Activated T-helper 1 cell treated with Interleukin-2 at 50 U/mL for 16 hours (primary cell): ENCODE results near the gene RERE.
"Not testable (repeated sequence)": the region's sequence is repeated elsewhere in the genome, so short reads cannot be mapped to it uniquely, and the experiment has no call there.

Experiments used
- DNase-seq: peaks from one replicate; pipeline ENCODE4 v3.0.0-alpha.2; 2020; ENCODE audit warnings: low read depth

RERE gene

GRCh38 chr1:8797216-8797615 is 20.2 kb downstream of the RERE start:
- no peak for DNase-seq

DNA sequence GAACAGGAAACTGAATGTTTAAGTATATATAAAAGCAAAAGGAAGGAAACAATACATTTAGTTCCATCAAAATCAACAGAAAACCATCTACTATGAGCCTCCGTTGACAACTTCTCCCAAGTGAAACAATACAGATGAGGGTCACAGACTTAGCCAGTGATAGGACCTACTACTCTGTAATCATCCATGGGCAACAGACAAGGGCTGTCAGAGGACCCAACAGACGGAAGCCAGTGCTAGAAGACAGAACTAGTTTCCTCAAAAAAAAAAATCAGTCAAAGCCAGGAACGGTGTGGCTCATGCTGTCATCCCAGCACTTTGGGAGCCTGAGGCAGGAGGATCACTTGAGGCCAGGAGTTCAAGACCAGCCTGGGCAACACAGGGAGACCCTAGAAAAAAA is 20.6 kb downstream of the RERE start:
- DNase-seq, result no peak

DNA sequence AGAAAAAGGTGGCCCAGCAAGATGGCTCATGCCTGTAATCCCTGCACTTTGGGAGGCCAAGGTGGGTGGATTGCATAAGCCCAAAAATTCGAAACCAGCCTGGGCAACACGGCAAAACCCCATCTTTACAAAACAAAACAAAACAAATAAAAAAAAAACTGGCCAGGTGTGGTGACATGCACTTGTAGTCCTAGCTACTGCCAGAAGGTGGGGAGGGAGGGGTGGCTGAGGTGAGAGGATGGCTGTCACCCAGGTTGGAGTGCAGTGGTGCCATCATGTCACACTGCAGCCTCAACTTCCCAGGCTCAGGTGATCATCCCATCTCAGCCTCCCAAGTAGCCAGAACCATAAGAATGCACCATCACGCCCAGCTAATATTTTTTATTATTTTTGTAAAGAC is 22.8 kb downstream of the RERE start:
- DNase-seq, result no peak

GRCh38 chr1:8791819-8792218 is 25.6 kb downstream of the RERE start:
- no peak for DNase-seq

- no peak for DNase-seq
Measured at GRCh38 chr1:8790987-8791386, 26.5 kb downstream of the RERE start.

GRCh38 chr1:8790478-8790877 is 27.0 kb downstream of the RERE start:
- DNase-seq, result no peak

GRCh38 chr1:8789314-8790214 is 27.9 kb downstream of the RERE start:
- no peak for DNase-seq

DNA sequence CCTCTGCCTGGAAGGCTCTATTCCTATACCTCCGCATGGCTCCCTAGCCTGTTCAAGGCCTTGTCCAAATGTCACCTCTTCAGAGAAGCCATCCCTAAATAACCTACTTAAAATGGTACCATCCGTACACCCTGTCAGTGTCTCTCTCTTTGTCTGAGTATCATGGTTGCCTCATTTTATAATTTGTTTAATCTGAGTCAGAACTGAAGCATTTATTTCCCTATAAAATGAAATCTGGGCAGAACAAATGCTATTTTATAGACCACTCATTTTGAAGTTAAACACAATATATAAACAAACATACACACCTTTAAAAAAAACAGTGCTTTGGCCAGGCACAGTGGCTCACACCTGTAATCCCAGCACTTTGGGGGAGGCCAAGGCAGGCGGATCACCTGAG is 30.2 kb downstream of the RERE start:
- no peak for DNase-seq

GRCh38 chr1:8786204-8786603 is 31.2 kb downstream of the RERE start:
- DNase-seq, result not testable (repeated sequence)

- DNase-seq, result no peak
Measured at GRCh38 chr1:8782955-8783354, 34.5 kb downstream of the RERE start.

GRCh38 chr1:8782001-8782620 is 35.3 kb downstream of the RERE start:
- DNase-seq, result no peak

- DNase-seq, result no peak
Measured at GRCh38 chr1:8780405-8780804, 37.0 kb downstream of the RERE start.

DNA sequence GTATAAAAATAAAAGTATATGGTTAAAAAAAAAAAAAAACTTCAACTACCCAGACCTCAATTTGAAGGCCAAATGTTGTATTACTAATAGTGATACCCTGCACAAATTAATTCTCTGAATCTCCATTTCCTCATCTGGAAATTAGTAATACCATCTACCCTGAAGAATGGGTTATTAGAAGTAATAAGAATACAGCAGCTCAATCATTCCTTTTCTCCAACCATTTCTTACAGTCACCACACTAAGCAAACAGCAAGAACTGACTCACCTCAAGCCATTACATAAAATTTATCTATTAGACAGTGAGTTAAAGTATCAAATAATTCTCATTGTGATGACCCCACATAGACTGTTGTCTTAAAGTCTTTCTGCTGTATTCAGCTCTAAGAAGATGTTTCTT is 39.6 kb downstream of the RERE start:
- DNase-seq, result no peak

- DNase-seq, result no peak
Measured at GRCh38 chr1:8776104-8776503, 41.3 kb downstream of the RERE start.

DNA sequence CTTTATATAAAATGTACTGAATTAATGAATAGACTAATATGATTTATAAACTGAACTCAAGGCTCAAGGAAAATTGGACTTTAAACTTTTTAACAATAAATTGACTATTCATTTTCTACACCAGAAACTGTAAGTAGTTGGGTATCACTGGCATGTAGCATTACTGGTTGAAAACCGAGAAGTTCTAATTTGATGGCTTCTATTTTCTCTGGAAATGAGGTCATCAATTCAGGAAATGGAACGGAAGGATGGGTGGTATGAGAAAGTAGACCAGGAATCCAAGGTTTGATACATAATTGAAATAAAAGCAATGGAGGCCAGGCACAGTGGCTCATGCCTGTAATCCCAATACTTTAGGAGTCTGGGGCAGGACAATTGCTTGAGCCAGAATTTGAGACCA is 50.4 kb downstream of the RERE start:
- DNase-seq, result no peak

GRCh38 chr1:8765198-8765597 is 52.2 kb downstream of the RERE start:
- no peak for DNase-seq

GRCh38 chr1:8764293-8764937 is 53.0 kb downstream of the RERE start:
- DNase-seq, result no peak

- DNase-seq, result no peak
Measured at GRCh38 chr1:8763888-8764287, 53.6 kb downstream of the RERE start.

GRCh38 chr1:8754993-8755392 is 62.4 kb downstream of the RERE start:
- no peak for DNase-seq

- DNase-seq, result no peak
Measured at GRCh38 chr1:8754247-8754650, 63.2 kb downstream of the RERE start.

GRCh38 chr1:8753736-8754135 is 63.7 kb downstream of the RERE start:
- no peak for DNase-seq

GRCh38 chr1:8752921-8753713 is 64.3 kb downstream of the RERE start:
- no peak for DNase-seq
